Stimulated activated CD8-positive, alpha-beta memory T cell treated with anti-CD3 and anti-CD28 coated beads, Interleukin-4, amount 100 ng/mL, for 24 hours (primary cell): ENCODE results near the gene KHK.

Experiments used
- DNase-seq: peaks from one replicate; pipeline ENCODE4 v3.0.0-alpha.2; 2020; ENCODE audit warnings: low read depth

Gene KHK

DNA sequence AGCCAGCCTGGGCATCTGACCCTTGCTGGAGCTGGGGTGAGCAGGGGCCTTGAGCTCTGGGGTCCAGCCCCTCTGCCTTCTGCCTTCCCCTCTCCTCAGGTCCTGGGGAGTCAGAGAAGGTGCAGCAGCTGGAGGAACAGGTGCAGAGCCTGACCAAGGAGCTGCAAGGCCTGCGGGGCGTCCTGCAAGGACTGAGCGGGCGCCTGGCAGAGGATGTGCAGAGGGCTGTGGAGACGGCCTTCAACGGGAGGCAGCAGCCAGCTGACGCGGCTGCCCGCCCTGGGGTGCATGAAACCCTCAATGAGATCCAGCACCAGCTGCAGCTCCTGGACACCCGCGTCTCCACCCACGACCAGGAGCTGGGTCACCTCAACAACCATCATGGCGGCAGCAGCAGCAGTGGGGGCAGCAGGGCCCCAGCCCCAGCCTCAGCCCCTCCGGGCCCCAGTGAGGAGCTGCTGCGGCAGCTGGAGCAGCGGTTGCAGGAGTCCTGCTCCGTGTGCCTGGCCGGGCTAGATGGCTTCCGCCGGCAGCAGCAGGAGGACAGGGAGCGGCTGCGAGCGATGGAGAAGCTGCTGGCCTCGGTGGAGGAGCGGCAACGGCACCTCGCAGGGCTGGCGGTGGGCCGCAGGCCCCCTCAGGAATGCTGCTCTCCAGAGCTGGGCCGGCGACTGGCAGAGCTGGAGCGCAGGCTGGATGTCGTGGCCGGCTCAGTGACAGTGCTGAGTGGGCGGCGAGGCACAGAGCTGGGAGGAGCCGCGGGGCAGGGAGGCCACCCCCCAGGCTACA, 4.4 kb upstream of the KHK start:
- DNase-seq = no peak

DNA sequence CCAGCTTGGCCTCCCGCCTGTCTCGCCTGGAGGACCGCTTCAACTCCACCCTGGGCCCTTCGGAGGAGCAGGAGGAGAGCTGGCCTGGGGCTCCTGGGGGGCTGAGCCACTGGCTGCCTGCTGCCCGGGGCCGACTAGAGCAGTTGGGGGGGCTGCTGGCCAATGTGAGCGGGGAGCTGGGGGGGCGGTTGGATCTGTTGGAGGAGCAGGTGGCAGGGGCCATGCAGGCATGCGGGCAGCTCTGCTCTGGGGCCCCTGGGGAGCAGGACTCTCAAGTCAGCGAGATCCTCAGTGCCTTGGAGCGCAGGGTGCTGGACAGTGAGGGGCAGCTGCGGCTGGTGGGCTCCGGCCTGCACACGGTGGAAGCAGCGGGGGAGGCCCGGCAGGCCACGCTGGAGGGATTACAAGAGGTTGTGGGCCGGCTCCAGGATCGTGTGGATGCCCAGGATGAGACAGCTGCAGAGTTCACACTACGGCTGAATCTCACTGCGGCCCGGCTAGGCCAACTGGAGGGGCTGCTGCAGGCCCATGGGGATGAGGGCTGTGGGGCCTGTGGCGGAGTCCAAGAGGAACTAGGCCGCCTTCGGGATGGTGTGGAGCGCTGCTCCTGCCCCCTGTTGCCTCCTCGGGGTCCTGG, 3.7 kb upstream of the KHK start:
- DNase-seq = no peak

DNA sequence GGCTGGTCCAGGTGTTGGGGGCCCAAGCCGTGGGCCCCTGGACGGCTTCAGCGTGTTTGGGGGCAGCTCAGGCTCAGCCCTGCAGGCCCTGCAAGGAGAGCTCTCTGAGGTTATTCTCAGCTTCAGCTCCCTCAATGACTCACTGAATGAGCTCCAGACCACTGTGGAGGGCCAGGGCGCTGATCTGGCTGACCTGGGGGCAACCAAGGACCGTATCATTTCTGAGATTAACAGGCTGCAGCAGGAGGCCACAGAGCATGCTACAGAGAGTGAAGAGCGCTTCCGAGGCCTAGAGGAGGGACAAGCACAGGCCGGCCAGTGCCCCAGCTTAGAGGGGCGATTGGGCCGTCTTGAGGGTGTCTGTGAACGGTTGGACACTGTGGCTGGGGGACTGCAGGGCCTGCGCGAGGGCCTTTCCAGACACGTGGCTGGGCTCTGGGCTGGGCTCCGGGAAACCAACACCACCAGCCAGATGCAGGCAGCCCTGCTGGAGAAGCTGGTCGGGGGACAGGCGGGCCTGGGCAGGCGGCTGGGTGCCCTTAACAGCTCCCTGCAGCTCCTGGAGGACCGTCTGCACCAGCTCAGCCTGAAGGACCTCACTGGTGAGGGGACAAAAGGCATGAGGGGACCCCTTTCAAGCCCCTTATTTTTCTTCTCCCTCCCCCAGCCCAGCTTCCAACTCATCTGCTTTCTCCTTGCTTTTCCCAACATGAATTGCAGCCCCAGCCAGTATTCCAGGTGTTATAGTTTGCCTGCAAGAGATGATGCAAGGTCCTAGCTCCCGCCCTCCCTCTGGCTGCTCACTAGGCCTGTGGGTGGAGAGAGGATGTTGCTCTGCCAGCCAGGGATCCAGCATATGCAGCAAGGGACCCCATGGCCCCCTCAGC, 2.9 kb upstream of the KHK start:
- no peak for DNase-seq

DNA sequence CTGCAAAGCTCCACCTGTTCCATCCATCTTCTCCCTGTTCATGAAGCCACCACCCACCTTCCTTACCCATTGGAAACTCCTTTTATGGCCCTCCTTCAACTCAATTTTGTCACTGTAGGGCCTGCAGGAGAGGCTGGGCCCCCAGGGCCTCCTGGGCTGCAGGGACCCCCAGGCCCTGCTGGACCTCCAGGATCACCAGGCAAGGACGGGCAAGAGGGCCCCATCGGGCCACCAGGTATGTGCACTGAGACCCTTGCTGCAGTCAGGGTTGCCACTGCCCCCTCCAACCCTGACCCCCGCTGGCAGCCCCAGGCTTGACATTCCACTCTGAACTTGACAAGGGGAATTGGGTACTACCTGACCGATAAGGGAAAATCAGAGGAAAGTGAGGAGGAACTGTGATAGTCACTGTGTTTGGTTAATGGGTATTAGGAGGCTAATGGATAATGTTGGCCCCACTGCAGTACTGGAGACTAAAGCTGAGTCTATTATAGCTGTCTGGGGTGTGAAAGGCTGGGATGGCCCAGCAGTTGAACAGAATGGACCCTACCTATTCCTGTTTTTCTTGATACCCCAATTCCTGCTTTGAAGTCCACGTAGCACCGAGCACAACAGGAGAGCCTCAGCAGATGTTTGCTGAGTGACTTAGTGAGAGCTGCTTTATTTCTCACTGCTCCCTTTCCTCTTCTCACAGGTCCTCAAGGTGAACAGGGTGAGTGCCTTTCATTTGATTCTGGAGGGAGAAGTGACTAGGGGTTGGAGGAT, 2.1 kb upstream of the KHK start:
- DNase-seq = no peak

DNA sequence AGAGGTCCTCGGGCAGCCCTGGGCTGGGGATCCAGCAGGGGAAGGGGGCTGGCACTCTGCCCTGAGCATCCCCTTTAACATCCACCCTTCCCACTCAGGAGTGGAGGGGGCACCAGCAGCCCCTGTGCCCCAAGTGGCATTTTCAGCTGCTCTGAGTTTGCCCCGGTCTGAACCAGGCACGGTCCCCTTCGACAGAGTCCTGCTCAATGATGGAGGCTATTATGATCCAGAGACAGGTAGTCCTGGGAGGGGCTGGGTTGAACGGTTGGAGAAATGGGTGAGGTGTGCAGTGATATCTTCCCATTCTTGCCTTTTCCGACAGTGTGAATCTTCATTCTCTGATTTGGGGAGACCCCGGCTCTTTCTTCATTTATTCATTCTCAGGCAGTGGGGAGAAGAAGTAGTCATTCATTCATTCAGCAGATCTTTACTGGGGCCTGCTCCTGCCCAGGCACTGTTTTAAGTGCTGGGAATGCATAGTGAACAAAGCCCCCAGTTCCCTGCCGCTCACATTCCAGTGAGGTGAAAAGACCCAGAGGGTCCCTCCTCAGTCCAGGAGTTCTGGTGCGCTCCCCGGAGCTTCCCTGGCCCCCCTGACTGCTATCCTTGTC, 1.4 kb upstream of the KHK start:
- no peak for DNase-seq

DNA sequence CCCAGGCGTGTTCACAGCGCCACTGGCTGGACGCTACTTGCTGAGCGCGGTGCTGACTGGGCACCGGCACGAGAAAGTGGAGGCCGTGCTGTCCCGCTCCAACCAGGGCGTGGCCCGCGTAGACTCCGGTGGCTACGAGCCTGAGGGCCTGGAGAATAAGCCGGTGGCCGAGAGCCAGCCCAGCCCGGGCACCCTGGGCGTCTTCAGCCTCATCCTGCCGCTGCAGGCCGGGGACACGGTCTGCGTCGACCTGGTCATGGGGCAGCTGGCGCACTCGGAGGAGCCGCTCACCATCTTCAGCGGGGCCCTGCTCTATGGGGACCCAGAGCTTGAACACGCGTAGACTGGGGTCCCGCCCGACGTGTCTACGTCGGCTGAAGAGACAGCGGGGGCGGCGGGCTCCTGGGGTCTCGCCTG, 891 bp upstream of the KHK start:
- no peak for DNase-seq

DNA sequence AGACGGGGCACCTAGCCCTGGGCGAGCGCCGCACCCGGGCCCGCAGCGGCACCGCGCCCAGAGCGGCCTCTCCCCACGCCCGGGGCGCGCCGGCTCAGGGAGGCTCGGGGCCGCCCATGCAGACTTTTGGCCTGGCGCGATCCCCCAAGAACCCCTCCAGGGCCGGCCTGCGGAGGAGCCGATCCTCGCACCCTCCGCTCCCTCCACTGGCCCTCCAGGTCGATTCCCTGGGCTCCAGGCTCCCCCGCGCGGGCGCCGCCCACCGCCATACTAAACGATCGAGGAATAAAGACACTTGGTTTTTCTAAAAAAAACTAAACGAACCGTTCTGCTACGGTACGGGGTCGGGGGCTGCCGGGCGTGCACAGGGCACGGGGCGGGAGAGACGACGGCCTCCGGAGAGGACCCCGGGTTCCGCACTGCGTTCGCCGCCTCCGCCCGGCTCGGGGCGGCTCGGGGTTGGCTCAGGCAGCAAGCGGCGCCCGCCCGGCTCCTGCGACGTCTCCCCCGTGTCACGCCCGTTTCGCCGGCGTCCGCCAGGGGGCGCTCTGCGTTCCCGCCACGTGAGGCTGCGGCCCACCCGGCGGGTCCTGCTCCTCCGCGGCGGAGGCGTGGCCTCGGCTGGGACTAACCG, 365 bp upstream of the KHK start:
- DNase-seq = peak; percentile 98

DNA sequence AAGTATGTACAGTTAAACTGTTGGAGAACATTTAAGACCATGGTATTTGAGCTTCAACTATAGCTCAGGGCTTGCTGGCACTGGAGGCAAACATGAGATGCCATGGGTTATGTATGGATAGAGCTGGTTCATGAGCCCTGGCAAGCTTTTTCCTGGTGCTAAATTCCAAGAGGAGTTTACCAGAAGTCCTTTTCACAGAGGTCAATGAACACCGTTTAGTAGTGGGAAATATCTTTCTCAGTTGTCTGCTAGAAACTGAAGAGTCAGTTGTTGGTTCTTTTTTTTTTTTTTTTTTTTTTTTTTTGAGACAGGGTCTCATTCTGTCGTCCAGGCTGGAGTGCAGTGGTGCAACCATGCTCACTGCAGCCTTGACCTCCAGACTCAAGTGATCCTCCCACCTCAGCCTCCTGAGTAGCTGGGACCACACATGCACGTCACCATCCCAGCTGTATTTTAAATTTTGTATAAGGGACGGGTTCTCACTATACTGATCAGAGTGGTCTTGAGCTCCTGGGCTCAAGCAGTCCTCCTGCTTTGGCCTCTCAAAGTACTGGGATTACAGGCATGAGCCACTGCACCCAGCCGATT, 1.3 kb downstream of the KHK start:
- no peak for DNase-seq

DNA sequence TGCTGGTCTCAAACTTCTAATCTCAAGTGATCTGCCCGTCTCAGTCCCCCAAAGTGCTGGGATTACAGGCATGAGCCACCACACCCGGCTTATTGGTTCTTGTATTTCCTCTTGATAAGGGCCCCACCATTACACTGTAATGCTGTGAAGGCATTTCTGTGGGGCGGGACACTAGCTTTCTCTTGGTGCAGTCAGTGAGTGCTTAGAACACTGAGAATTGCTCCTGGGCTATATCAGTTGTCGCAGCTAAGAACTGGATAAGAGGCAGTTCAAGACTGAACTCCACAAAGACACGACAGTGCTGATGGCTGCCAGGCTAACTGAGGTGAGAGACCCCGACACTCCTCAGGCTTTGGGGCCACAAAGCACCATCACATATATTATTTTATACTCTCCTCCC, 2.1 kb downstream of the KHK start:
- no peak for DNase-seq

DNA sequence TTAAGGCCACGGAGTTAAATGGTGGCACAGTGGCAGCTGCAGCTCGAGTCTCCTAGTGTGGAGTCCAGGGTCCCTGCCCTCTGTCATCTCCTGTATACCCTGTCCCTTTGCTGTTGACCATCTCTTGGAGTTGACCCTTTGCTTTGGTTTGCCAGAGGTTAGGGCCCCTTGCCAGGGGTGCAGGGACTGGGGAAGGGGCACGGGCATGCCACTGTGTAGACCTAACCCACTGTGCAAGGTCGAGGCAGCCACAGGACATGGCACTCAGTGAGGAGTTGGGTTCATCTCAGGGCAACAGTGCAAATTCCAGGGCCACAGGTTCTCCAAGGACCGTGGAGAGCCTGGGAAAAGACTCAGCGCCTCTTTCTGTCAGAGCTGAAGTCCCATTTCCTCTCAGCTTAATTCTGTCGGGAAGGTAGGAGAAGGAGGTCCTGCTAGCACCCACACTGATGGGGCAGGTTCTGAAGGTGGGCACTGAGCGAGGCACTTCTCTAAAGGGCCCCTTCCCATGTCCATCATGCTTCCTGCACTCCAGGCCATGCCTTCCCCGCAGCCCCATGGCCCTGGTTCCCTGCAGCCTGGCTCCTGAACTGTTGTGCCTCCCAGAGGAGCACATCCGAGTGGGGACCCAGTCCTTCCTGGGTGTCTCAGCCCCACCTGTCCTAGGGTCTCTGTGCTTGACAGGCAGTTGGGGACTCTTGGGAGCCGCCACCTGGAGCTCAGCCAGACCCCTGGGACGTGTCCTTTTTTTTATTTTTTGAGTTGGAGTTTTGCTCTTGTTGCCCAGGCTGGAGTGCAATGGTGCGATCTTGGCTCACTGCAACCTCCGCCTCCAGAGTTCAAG, 2.8 kb downstream of the KHK start:
- no peak for DNase-seq

DNA sequence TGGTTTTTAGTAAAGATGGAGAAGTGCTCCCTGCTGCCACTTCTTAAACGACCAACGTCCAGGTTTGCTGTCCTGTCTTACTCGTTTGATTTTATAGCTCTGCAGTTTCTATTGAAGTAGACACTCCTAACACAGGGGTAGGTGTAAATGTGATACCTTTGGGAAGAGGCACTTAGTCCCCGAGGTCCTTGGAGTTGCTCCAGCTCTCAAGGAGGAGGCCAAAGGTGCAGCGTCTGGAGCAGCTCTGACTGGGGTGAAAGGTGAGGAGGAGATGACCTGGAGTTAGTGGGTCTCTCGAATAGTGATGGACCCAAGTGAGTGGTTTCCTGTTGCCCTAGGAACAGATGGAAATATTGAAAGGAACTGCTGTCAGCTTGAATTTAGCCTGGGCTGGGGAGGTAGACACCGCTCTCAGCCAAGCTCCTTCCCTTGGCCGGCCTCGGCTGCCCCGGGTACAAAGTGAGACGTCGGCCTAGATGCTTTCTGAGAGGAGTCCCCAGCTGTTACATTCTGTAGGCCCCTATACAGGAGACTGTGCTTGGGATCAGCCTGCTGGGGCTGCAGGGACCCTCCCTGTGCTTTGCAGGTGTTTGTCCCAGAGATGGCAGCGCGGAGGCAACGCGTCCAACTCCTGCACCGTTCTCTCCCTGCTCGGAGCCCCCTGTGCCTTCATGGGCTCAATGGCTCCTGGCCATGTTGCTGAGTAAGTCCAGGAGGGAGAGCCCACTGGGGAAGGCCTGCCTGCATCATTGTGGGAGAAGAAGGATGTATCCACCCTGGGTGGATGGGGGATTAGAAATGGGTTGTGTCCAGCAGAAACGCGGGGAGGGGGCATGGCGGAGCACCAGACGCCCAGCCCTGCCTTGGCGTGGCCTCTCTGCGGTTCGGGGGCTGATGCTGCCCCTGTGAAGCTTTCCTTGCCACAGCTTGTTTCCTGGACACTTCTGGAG, 5.4 kb downstream of the KHK start:
- no peak for DNase-seq

DNA sequence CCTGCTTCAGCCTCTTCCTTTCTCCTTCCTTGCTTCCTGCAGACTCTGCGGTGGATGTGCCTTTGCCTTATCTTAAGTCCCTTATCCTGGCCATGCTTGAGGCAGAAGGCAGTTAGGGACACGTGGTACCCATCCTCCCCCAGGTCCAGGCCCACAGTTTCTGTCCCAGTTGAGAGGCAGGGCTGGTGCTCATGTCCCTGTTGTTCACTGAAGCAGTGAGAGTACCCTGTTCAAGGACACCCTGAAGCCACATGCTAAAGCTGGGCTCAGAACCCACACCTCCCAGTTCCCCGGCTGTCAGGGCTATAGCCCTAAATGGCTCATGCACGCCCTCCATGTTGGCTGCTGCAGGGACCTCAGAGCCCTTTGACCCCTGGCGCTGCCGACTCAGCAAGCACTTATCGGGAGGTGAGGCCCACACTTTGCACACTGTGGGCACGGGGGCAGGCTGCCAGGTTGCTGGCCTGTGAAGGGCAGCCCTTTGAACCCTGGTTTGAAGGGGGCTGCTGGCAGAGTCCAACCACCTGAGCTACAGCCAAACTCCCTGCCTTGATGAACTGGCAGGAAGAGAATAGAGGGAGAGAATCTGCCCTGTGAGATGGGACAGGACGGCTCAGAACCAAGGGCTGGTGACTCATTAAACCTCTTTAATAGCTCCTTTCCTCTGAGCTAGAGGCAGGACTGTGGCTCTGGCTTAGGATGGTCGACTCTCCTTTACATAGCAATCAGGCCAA, 6.3 kb downstream of the KHK start:
- DNase-seq = no peak

DNA sequence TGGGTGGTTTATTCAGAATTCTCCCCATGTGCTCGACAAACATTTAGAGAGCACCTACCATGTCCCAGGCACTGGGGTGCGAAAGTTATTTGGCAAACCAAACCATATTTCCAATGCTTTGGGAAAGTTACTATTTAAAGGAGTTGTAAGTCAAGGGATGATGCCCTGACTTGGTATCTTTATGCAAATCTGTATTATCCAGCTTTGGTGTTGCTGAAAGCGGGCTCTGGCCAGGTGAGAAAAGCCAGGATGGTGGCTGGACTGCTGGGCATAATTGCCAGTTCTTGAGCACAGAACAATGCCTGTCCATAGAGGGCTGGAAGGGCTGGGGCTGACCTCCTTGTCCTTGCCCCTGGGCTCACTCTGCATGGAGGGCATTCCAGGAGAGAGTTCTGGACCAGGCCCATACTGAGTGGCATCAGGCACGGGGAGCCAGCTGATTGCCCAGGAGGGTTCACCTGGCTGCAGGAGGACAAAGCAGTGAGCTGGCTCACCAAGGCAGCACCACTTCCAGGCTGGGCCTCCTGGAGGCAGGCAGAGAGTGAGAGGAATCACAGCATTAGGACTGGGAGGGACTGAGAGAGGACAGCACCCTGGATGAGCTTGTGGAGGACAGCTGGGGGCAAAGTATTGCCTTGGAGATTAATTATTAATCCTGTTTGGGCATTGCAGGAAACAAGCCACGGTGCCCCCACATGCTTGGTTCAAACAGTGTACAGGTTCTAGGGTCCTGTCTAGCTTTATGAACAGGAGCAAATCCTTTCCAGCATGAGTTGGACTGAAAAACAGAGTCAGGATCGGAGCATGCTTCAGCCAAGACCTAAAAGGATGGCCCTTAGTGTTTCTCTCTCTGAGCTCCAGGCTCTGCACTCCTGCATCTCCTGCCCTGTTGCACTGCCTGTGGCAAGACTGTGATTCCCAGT, 7.1 kb downstream of the KHK start:
- no peak for DNase-seq

DNA sequence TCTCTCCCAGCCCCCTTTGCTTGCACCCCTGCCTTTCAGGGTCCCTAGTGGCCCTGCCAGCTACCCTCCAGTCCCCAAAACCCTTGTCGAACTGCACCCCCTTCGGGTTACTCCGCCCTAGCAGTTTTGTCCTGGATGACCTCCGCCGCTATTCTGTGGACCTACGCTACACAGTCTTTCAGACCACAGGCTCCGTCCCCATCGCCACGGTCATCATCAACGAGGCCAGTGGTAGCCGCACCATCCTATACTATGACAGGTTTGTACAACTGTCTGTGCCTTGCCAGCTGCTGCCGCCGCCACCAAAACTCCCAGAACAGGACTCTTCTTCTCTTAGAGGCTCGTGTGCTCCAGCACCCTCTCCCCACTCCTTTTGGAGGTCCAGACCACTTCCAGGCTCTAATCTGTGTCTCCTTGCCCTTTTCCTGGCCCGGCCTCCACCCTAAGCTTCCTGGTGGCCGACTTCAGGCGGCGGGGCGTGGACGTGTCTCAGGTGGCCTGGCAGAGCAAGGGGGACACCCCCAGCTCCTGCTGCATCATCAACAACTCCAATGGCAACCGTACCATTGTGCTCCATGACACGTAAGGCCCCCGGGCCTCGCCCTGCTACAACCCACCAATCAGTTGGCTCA, 7.9 kb downstream of the KHK start:
- DNase-seq = no peak

DNA sequence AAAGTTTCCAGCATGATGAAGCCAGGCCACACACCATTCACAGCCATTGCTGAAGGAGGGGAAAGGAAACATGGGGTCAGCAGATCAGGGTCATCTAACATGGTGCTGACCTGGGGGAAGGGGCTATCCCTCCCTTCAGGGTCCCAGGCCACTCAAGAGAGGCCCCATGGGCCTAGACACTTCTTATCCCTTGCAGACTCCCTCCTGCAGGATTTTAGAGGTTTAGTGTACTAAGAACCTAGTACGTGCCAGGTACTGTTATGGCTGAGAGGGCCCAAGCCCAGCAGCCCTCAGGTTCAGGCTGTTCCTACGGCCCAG, 8.8 kb downstream of the KHK start:
- no peak for DNase-seq
